ENCODE measurements around the gene TEAD1.

Gene TEAD1

DNA sequence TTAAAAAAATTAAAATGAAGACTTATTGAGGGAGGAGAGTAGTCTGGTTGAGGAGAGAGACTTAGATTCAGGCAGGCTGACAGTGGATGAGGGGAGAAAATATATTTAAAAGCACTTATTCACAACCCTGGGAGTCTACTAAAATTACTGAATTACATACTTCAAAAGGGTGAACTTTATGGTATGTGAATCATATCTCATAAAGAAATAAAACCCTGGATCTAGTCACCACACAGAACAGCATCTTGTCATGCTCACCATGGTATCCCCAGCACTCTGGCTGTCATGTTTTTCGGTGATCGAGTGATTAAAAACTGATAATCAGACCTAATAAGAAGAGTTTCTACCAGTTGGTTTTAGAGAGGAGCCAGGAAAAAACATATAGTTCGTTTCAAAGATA, 11.0 kb downstream of the TEAD1 start:
- no peak overlapping the region for H3K4me3 ChIP-seq (ENCODE audit: low read depth, low read length)
- TF ChIP-seq, protein P1, sequence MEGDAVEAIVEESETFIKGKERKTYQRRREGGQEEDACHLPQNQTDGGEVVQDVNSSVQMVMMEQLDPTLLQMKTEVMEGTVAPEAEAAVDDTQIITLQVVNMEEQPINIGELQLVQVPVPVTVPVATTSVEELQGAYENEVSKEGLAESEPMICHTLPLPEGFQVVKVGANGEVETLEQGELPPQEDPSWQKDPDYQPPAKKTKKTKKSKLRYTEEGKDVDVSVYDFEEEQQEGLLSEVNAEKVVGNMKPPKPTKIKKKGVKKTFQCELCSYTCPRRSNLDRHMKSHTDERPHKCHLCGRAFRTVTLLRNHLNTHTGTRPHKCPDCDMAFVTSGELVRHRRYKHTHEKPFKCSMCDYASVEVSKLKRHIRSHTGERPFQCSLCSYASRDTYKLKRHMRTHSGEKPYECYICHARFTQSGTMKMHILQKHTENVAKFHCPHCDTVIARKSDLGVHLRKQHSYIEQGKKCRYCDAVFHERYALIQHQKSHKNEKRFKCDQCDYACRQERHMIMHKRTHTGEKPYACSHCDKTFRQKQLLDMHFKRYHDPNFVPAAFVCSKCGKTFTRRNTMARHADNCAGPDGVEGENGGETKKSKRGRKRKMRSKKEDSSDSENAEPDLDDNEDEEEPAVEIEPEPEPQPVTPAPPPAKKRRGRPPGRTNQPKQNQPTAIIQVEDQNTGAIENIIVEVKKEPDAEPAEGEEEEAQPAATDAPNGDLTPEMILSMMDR (IDR thresholded peaks at IDR 0.05; ENCODE audit: low read depth, low read length, missing control alignments): no peak
- no peak for DNase-seq (ENCODE audit: low read depth)
- in situ Hi-C loops (cut with HindIII; ENCODE audit: low sequenced_read_pairs): no loop called here

DNA sequence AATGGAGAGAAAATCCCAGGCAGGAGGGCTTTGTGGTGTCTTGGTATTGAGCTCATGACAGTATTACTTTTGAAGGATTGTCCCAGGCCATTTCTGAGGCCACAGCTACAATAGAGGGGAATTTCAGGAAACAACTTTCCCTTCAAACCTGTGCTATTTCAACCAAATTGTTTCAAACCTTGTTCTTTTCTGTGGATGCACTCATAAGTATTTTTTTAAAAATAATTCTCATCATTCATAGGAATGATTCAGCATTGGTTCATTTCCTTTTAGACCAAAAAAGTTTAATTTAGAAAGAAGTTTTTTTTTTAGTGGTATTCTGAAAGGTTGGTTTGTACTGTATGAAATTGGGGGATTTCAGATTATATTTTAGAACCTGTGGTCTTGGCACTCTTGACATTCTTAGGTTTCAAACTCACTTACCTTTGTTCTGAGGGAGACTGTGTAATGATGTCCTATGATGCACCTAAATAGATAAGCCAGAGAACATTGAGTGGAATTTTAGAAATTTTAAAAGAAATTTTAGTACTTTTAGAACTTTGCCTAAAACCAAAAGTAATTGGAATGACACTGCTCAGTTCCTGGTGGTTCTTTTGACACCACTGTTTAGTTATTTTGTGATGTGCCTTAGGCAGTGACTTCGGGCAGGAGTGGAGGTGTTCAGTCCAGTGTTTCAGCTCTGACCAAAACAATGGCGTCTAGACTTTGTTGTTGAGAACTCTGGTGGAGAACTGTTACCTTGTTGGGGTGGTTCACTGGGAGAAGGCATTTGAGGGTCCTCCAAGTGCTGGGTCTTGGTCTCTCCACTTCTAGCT, 12.2 kb downstream of the TEAD1 start:
- TF ChIP-seq, protein P1 (IDR thresholded peaks at IDR 0.05; ENCODE audit: low read depth, low read length, missing control alignments): no peak
- H3K4me3 ChIP-seq (ENCODE audit: low read depth, low read length): no peak overlapping the region
- in situ Hi-C loops (cut with HindIII; ENCODE audit: low sequenced_read_pairs): no loop called here
- no peak for DNase-seq (ENCODE audit: low read depth)

DNA sequence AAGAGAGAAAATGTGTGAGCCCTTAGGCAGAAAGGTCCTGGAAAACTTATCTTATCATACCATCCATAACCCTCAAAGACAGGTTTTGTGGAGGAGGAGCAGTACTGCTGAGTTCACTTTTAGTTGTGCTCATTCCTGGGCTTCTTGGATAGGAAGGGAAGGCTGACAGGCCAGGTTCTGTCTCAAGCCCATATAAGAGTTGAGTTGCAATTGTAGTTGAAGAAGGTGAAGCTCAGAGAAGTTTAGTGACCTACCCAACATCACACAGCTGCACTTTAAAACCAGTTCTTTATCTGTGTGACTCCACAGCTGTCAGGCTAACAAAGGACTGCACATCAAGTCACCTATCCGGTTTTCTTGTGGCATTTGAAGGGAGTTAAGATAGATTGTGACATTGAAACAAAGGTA, 13.0 kb downstream of the TEAD1 start:
- DNase-seq (ENCODE audit: low read depth): no peak
- H3K4me3 ChIP-seq (ENCODE audit: low read depth, low read length): no peak overlapping the region
- in situ Hi-C loops (cut with HindIII; ENCODE audit: low sequenced_read_pairs): no loop called here
- TF ChIP-seq, protein P1 (IDR thresholded peaks at IDR 0.05; ENCODE audit: low read depth, low read length, missing control alignments): no peak

DNA sequence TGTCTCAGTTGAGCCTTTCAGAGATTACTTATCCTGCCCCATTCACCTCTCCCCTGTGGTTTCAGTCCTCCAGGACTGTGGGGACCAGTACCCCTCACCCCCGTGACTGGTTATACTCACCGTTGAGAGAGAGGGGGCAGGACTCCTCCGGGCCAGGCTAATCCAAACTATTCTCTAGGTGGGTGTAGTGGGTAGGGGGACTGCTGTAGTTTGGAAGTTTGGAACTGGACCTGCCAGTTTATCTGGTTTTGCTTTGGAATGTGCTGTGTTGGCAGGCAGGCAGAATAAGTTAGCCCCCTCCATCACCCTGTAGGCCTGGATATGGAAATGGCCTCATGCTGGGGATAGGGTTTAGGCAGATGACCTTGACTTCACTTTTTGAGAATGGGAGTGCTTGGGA, 13.5 kb downstream of the TEAD1 start:
- in situ Hi-C loops (cut with HindIII; ENCODE audit: low sequenced_read_pairs): no loop called here

DNA sequence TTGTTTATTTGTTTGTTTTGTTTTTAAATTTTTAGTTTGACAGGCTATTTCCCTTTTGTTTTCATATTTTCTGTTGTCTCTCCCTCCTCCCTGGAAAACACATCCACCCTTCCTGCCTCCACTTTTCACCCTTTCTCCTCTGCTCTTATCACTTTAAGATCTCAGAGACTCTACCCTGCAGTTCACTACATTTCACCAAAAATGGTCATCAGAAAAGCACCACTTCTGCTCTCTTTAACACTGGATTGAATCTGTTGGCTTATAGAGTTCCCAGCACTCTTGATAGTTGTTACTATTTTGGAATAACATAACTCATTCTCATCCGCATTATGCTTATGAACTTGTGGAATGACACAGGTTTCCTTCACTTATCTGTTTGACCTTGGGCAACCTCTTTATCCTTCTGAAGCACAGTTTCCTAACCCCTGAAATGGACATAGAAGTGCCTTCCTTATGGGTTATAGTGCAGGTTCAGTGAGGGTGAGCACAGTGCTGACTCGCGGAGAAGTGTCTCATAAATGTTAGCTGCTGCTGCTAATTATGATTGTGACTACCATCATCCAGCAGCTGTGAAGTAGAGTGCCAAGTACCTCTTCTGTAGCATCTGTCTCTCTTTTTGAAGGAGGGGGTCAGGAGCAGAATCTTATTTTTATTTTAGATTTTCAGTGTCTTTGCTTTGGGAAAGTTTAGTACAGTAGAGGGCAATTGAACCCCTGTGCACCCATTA, 15.0 kb downstream of the TEAD1 start:
- H3K4me3 ChIP-seq (ENCODE audit: low read depth, low read length): no peak overlapping the region
- no peak for DNase-seq (ENCODE audit: low read depth)
- TF ChIP-seq, protein P1 (IDR thresholded peaks at IDR 0.05; ENCODE audit: low read depth, low read length, missing control alignments): no peak
- in situ Hi-C loops (cut with HindIII; ENCODE audit: low sequenced_read_pairs): no loop called here

More for the DNA sequence above, 13.5 kb downstream of the TEAD1 start:
- TF ChIP-seq, protein P1 (IDR thresholded peaks at IDR 0.05; ENCODE audit: low read depth, low read length, missing control alignments): no peak
- H3K4me3 ChIP-seq (ENCODE audit: low read depth, low read length): no peak overlapping the region
- DNase-seq (ENCODE audit: low read depth): no peak

DNA sequence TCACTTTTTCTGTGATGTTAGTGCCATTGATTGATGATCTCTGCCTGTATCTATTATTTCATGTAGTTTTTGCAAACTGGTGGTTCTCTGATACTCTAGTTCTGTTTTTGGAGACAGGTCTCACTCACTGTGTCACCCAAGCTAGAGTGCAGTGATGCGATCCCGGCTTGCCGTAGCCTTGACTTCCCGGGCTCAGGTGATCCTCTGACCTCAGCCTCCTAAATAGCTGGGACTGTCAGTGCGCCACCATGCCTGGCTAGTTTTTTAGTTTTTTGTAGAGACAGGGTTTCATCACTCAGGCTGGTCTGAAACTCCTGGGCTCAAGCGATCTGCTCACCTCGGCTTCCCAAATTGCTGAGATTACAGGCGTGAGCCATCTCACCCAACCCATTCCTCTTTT, 16.4 kb downstream of the TEAD1 start:
- DNase-seq (ENCODE audit: low read depth): no peak
- TF ChIP-seq, protein P1 (IDR thresholded peaks at IDR 0.05; ENCODE audit: low read depth, low read length, missing control alignments): no peak
- no peak overlapping the region for H3K4me3 ChIP-seq (ENCODE audit: low read depth, low read length)
- in situ Hi-C loops (cut with HindIII; ENCODE audit: low sequenced_read_pairs): no loop called here

Data from astrocyte of the cerebellum (primary cell).